ENCODE data around the gene GPATCH8. TPM values are rescaled to one million over a fixed set of nuclear protein-coding genes. Genes with fewer than 3 reads are reported as not detected.
"Not testable (repeated sequence)": the region's sequence is repeated elsewhere in the genome, so short reads cannot be mapped to it uniquely, and the experiment has no call there.

GPATCH8 gene
- total RNA-seq, 1 donor from 2014 or later = 76.3 TPM

DNA sequence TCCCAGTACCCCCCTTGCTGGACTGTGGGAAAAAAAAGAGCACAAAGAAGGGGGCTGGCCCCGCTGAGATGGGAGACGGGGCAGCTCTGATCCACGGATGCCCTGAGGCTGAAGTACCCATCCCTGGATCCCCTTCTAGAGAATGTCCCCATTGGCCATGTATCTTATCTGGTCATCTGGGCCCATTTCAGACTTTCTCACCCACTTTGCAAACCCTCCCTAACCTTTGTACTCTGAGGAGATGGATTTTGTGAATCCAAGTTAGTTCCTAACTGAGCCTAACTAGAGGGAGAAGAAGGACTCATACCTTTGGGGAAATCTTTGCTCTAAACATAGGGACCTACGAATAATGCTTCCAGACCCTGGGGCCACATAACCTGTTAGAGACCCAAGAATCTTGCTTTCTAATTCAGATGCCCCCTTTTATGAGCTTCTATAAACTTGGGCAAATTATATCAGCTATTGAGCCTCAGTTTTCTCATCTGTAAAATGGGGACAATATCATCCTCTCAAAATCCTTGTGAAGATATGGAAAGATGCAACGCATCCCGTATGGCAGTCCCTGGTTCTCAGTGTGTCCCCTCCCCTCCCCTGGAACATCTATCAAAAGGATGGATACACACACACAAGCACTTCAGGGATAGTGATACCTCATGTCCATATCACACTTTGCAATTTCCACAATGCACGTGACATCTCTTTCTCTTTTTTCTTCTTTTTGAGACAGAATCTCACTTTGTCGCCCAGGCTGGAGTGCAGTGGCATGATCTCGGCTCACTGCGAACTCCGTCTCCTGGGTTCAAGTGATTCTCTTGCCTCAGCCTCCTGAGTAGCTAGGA, 37.3 kb upstream of the GPATCH8 start:
- no peak for DNase-seq (ENCODE audit: low spot score in 2 of 2, unreplicated experiment in 2 of 2)
- TF ChIP-seq, protein P1, sequence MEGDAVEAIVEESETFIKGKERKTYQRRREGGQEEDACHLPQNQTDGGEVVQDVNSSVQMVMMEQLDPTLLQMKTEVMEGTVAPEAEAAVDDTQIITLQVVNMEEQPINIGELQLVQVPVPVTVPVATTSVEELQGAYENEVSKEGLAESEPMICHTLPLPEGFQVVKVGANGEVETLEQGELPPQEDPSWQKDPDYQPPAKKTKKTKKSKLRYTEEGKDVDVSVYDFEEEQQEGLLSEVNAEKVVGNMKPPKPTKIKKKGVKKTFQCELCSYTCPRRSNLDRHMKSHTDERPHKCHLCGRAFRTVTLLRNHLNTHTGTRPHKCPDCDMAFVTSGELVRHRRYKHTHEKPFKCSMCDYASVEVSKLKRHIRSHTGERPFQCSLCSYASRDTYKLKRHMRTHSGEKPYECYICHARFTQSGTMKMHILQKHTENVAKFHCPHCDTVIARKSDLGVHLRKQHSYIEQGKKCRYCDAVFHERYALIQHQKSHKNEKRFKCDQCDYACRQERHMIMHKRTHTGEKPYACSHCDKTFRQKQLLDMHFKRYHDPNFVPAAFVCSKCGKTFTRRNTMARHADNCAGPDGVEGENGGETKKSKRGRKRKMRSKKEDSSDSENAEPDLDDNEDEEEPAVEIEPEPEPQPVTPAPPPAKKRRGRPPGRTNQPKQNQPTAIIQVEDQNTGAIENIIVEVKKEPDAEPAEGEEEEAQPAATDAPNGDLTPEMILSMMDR (IDR thresholded peaks at IDR 0.05; ENCODE audit: unreplicated experiment) = no peak
- Mint-ChIP-seq H3K27ac (no peak overlapping the region), H3K4me3 (no peak overlapping the region), H3K9me3 (peaks cover 3% of the 10 kb centered on the region), H3K36me3 (no peaks in the 10 kb centered on the region), H3K4me1 (peaks cover 76% of the 10 kb centered on the region), H3K27me3 (ENCODE audit: low read depth) (no peaks in the 10 kb centered on the region)

DNA sequence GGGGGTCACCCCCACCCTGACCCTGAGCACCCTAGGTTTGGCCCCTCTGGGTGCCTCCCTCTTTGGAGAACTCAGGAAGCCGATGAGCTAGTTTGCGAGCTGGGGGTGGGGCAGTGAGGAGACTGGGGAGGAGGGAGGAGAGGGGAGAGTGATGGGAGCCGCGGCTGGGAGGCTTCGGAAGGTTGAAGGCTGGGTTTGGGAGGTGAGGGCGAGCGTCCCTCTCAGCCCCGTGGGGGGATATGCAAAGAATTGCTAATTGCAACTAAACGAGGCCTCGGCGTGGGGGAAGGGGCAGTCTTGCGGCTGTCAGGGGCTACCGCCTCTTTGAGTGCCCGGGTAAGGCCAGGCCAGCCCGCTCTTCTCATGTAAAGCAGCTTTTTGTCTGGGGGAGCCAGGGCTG, 36.5 kb upstream of the GPATCH8 start:
- Mint-ChIP-seq H3K4me1 (peaks cover 68% of the 10 kb centered on the region), H3K27ac (peak overlapping the region; percentile 64), H3K9me3 (peaks cover 3% of the 10 kb centered on the region), H3K27me3 (ENCODE audit: low read depth) (no peaks in the 10 kb centered on the region), H3K36me3 (no peaks in the 10 kb centered on the region), H3K4me3 (no peak overlapping the region)
- TF ChIP-seq, protein P1 (IDR thresholded peaks at IDR 0.05; ENCODE audit: unreplicated experiment) = no peak
- peak in 1 of 2 experiments; percentile 43 for DNase-seq (ENCODE audit: low spot score in 2 of 2, unreplicated experiment in 2 of 2)

DNA sequence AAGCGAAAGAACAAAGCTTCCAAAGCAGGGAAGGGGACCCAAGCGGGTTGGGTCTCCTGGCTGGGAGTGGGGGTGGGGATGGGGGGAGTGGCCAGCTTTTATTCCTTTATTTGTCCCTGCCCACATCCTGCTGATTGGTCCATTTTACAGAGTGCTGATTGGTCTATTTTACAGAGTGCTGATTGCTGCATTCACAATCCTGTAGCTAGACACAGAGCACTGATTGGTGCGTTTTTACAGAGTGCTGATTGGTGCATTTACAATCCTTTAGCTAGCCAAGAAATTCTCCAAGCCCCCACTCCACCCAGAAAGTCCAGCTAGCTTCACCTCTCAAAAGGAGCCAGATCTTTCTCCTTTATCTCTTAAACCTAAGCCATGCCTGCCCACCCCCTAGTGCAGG, 34.7 kb upstream of the GPATCH8 start:
- H3K4me1 Mint-ChIP-seq = peaks cover 58% of the 10 kb centered on the region
- H3K36me3 Mint-ChIP-seq; H3K27ac Mint-ChIP-seq; H3K27me3 Mint-ChIP-seq (ENCODE audit: low read depth); H3K4me3 Mint-ChIP-seq; H3K9me3 Mint-ChIP-seq; DNase-seq (ENCODE audit: low spot score in 2 of 2, unreplicated experiment in 2 of 2): not testable (repeated sequence)

DNA sequence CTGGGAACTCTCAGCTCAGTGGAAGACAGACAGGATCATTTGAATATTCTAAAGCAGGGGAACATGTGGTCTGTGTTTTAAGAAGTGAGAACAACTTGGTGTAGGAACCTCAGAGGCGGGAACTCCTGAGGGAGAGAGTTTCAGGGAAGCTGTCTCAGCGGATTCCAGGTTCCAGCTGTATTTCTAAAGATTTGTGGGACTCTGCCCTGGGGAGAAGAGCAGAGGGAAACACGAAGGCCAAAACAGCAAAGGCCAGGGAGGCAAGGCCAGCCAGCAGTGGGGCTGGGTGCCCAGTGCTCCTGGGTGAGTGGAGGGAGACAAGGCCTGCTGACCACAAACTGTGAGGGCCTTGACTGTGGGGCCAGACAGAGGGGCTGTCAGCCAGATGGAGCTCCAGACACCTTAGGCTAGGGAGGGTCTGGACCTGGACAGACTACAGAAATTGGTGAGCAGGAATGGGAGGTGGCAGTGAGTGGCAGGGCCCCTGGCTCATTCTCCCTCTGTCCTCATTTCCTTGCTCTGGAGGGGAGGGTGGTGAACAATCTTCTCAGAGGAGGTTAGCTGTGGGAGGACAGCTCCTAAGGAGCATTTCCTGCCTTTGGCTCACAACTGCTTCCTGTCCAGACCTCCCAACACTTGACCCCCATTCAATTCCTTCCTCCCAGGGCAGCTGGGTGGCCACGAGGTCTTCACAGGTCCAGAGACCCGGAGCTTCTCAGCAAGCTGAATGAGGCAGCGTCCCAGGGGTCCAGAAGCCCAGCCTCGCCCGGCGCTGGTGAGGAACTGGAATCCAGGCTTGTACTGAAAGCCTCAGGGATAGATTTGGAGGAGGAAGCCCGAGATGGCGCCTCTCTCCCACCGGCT, 33.1 kb upstream of the GPATCH8 start:
- Mint-ChIP-seq H3K4me1 (peaks cover 43% of the 10 kb centered on the region), H3K4me3 (no peak overlapping the region), H3K36me3 (no peaks in the 10 kb centered on the region), H3K9me3 (peaks cover 3% of the 10 kb centered on the region), H3K27me3 (ENCODE audit: low read depth) (no peaks in the 10 kb centered on the region), H3K27ac (peak overlapping the region; percentile 91)
- no peak for DNase-seq (ENCODE audit: low spot score in 2 of 2, unreplicated experiment in 2 of 2)
- TF ChIP-seq, protein P1 (IDR thresholded peaks at IDR 0.05; ENCODE audit: unreplicated experiment) = no peak

DNA sequence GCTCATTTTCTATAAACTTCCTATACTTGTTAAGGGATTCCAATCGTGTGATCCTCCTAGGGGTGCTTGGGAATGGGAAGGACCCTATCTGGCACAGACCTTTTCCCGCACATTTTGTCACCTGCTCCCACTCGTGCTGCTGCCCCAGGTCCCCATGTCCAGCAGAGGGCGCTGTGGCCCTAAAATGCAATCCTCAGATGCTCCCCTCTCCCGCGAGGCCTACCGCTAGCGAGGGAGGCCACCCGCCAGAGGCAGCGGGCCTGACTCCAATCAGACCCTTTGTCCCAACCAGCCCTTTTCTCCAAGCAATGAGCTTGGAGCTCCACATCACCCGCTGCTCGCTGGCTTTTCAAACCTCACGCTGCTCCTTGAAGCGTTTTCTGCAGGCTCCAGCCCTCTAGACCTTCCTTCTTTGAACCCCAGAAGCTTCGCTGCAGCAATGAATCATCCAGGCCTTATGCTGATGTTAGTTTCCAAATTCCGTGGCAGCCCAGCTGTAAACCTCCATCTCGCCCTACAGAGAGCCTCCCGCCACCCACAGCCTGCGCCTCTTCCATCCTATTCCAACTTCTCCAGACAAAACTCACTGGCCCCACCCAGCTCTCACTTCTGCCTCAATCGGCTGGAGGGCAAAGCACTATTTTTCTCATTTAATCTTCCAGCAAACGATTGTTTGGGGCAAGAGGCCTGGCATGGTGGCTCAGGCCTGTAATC, 30.5 kb upstream of the GPATCH8 start:
- Mint-ChIP-seq H3K9me3 (peaks cover 3% of the 10 kb centered on the region), H3K36me3 (no peaks in the 10 kb centered on the region), H3K27ac (peak overlapping the region; percentile 83), H3K27me3 (ENCODE audit: low read depth) (no peaks in the 10 kb centered on the region), H3K4me3 (no peak overlapping the region), H3K4me1 (peaks cover 23% of the 10 kb centered on the region)
- TF ChIP-seq, protein P1 (IDR thresholded peaks at IDR 0.05; ENCODE audit: unreplicated experiment) = peak; percentile 96
- DNase-seq (ENCODE audit: low spot score in 2 of 2, unreplicated experiment in 2 of 2) = peak; percentile 94 to 97
